ACC112 (cell line): ENCODE measurements around the gene ERCC4.

Experiments
- H2AFZ ChIP-seq: fragments of 200-600 bp; sonication (generic); one replicate; pipeline ENCODE4 v1.6.0; 2017; ENCODE audit warnings: antibody characterized with exemption, low read length; ENCODE audit not compliant: unreplicated experiment
- H3K27ac ChIP-seq: fragments of 200-600 bp; sonication (generic); 2 replicates; pipeline ENCODE4 v1.5.1; 2014; ENCODE audit warnings: low read depth, mild to moderate bottlenecking, antibody characterized with exemption, low read length, moderate library complexity
- H3K27me3 ChIP-seq: fragments of 200-600 bp; sonication (generic); 2 replicates; pipeline ENCODE4 v1.6.1; 2014; ENCODE audit warnings: mild to moderate bottlenecking, antibody characterized with exemption, low read length, moderate library complexity, mixed read lengths; ENCODE audit not compliant: insufficient read depth
- H3K36me3 ChIP-seq: fragments of 200-600 bp; sonication (generic); 2 replicates; pipeline ENCODE4 v1.6.1; 2016; ENCODE audit warnings: mild to moderate bottlenecking, antibody characterized with exemption, low read length, moderate library complexity, mixed read lengths; ENCODE audit not compliant: insufficient read depth
- H3K4me1 ChIP-seq: fragments of 200-600 bp; sonication (generic); one replicate; pipeline ENCODE4 v1.6.1; 2016; ENCODE audit warnings: low read length, mixed read lengths; ENCODE audit not compliant: insufficient read depth, unreplicated experiment, control insufficient read depth
- H3K4me3 ChIP-seq: fragments of 200-600 bp; sonication (generic); 2 replicates; pipeline ENCODE4 v1.5.1; 2014; ENCODE audit warnings: mild to moderate bottlenecking, low read depth, low read length
- H3K79me2 ChIP-seq: fragments of 200-600 bp; sonication (generic); one replicate; pipeline ENCODE4 v1.6.0; 2016; ENCODE audit warnings: low read length; ENCODE audit not compliant: control insufficient read depth, unreplicated experiment, insufficient read depth

Gene ERCC4

GRCh38 chr16:13909872-13910303 is 10.1 kb upstream of the ERCC4 start:
- no peaks in the 10 kb centered on the region for H3K36me3 ChIP-seq
- 0 out of 2 replicates have a peak overlapping the region, but pooled peaks have one; percentile 12 for H3K4me3 ChIP-seq
- H2AFZ ChIP-seq: peak overlapping the region; percentile 2
- peaks cover 5% of the 10 kb centered on the region for H3K4me1 ChIP-seq
- H3K79me2 ChIP-seq: no peaks in the 10 kb centered on the region
- no peak overlapping the region for H3K27ac ChIP-seq
- peaks cover 31% of the 10 kb centered on the region for H3K27me3 ChIP-seq

GRCh38 chr16:13911306-13911705 is 8.6 kb upstream of the ERCC4 start:
- Histone ChIP-seq H3K27me3 (peaks cover 36% of the 10 kb centered on the region), H3K4me1 (peaks cover 5% of the 10 kb centered on the region), H3K36me3 (no peaks in the 10 kb centered on the region)

GRCh38 chr16:13911871-13912270 is 8.1 kb upstream of the ERCC4 start:
- H3K79me2 ChIP-seq: no peaks in the 10 kb centered on the region
- no peak overlapping the region for H2AFZ ChIP-seq
- H3K36me3 ChIP-seq: no peaks in the 10 kb centered on the region
- H3K4me1 ChIP-seq: peaks cover 5% of the 10 kb centered on the region
- H3K27ac ChIP-seq: no peak overlapping the region
- no peak overlapping the region for H3K4me3 ChIP-seq
- H3K27me3 ChIP-seq: peaks cover 36% of the 10 kb centered on the region

More at GRCh38 chr16:13911306-13911705, 8.6 kb upstream of the ERCC4 start:
- Histone ChIP-seq H3K79me2 (no peaks in the 10 kb centered on the region), H3K27ac (no peak overlapping the region), H2AFZ (no peak overlapping the region), H3K4me3 (no peak overlapping the region)

- H3K4me3 ChIP-seq: no peak overlapping the region
- peaks cover 5% of the 10 kb centered on the region for H3K4me1 ChIP-seq
- no peak overlapping the region for H3K27ac ChIP-seq
- H3K27me3 ChIP-seq: peaks cover 42% of the 10 kb centered on the region
- H3K79me2 ChIP-seq: no peaks in the 10 kb centered on the region
- H3K36me3 ChIP-seq: no peaks in the 10 kb centered on the region
- no peak overlapping the region for H2AFZ ChIP-seq
Measured at GRCh38 chr16:13912891-13913290, 7.1 kb upstream of the ERCC4 start.

GRCh38 chr16:13913374-13914292 is 6.3 kb upstream of the ERCC4 start:
- H3K4me3 ChIP-seq: no peak overlapping the region
- no peak overlapping the region for H2AFZ ChIP-seq
- no peaks in the 10 kb centered on the region for H3K36me3 ChIP-seq
- H3K27ac ChIP-seq: no peak overlapping the region
- H3K79me2 ChIP-seq: no peaks in the 10 kb centered on the region
- peaks cover 5% of the 10 kb centered on the region for H3K4me1 ChIP-seq
- peaks cover 36% of the 10 kb centered on the region for H3K27me3 ChIP-seq

GRCh38 chr16:13915033-13915635 is 4.8 kb upstream of the ERCC4 start:
- Histone ChIP-seq H3K79me2 (no peaks in the 10 kb centered on the region), H3K27me3 (peaks cover 34% of the 10 kb centered on the region)

GRCh38 chr16:13919330-13919682 is 648 bp upstream of the ERCC4 start:
- no peaks in the 10 kb centered on the region for H3K36me3 ChIP-seq
- H3K4me1 ChIP-seq: peaks cover 10% of the 10 kb centered on the region
- H3K79me2 ChIP-seq: peaks cover 8% of the 10 kb centered on the region
- peak overlapping the region; percentile 96 for H3K4me3 ChIP-seq
- peak overlapping the region; percentile 11; the same call in 1 of the 2 replicates for H3K27ac ChIP-seq
- peaks cover 11% of the 10 kb centered on the region for H3K27me3 ChIP-seq
- peak overlapping the region; percentile 45 for H2AFZ ChIP-seq

More at GRCh38 chr16:13915033-13915635, 4.8 kb upstream of the ERCC4 start:
- Histone ChIP-seq H3K27ac (no peak overlapping the region), H3K36me3 (no peaks in the 10 kb centered on the region), H3K4me3 (no peak overlapping the region), H3K4me1 (no peaks in the 10 kb centered on the region), H2AFZ (no peak overlapping the region)

- peaks cover 9% of the 10 kb centered on the region; the same call in 1 of the 2 replicates for H3K27me3 ChIP-seq
- H3K4me3 ChIP-seq: peak overlapping the region; percentile 96
- H3K79me2 ChIP-seq: peaks cover 8% of the 10 kb centered on the region
- peak overlapping the region; percentile 85 for H2AFZ ChIP-seq
- H3K27ac ChIP-seq: peak overlapping the region; percentile 23; the same call in 1 of the 2 replicates
- H3K36me3 ChIP-seq: no peaks in the 10 kb centered on the region
- H3K4me1 ChIP-seq: peaks cover 10% of the 10 kb centered on the region
Measured at GRCh38 chr16:13920510-13920818, 510 bp downstream of the ERCC4 start.

- peaks cover 15% of the 10 kb centered on the region for H3K4me1 ChIP-seq
- no peak overlapping the region for H3K27ac ChIP-seq
- peaks cover 6% of the 10 kb centered on the region; the same call in 1 of the 2 replicates for H3K27me3 ChIP-seq
- H3K4me3 ChIP-seq: peak overlapping the region; percentile 96
- peak overlapping the region; percentile 17 for H2AFZ ChIP-seq
- peaks cover 8% of the 10 kb centered on the region for H3K79me2 ChIP-seq
- H3K36me3 ChIP-seq: peaks cover under 1% of the 10 kb centered on the region; the same call in 1 of the 2 replicates
Measured at GRCh38 chr16:13921328-13921727, 1.4 kb downstream of the ERCC4 start.

GRCh38 chr16:13923703-13924298 is 3.8 kb downstream of the ERCC4 start:
- Histone ChIP-seq H3K4me3 (no peak overlapping the region), H3K4me1 (peaks cover 19% of the 10 kb centered on the region), H3K79me2 (peaks cover 8% of the 10 kb centered on the region), H2AFZ (no peak overlapping the region), H3K27me3 (no peaks in the 10 kb centered on the region), H3K27ac (no peak overlapping the region), H3K36me3 (peaks cover 3% of the 10 kb centered on the region; the same call in 1 of the 2 replicates)
